ENCODE results near the gene RNF13.
"Not testable (repeated sequence)": the region's sequence is repeated elsewhere in the genome, so short reads cannot be mapped to it uniquely, and the experiment has no call there.

The RNF13 gene

DNA sequence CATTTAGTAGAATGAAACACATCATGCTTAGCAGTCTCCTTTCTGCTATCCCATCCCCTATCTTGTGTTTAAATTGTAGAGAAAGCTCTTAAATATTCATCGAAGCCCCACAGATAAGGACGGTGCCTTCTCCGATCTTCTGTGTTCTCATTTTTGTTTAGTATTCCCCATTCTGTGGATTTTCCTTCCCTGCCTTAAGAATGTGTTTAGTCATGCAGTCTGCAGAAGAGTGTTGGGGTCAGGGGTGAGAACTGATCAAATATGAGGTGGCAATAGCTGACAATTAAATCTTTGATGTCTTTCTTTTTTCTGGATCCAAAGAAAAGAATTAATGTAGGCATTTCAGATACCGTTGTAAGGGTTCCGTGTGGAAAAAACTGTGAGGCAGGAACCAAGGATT is 11.4 kb upstream of the RNF13 start:
- no peak for DNase-seq

DNA sequence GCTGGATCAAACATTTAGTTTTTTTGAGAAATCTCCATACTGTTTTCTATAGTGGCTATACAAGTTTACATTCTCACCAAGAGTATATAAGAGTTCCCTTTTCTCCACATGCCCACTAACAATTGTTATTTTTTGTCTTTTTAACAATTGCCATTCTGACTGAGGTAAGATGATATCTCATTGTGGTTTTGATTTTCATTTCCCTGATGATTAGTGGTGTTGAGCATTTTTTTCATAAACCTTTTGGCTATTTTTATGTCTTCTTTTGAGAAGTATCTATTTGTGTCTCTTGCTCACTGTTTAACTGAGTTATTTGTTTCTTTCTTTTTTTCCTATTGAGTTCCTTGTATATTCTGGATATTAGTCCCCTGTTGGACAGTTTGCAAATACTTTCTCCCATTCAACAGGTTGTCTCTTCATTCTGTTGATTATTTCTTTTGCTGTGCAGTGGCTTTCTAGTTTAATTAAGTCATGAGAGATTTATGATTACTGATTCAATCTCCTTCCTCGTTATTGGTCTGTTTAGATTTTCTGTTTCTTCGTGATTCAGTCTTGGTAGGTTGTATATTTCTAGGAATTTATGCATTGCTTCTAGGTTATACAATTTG is 6.7 kb upstream of the RNF13 start:
- DNase-seq: no peak

DNA sequence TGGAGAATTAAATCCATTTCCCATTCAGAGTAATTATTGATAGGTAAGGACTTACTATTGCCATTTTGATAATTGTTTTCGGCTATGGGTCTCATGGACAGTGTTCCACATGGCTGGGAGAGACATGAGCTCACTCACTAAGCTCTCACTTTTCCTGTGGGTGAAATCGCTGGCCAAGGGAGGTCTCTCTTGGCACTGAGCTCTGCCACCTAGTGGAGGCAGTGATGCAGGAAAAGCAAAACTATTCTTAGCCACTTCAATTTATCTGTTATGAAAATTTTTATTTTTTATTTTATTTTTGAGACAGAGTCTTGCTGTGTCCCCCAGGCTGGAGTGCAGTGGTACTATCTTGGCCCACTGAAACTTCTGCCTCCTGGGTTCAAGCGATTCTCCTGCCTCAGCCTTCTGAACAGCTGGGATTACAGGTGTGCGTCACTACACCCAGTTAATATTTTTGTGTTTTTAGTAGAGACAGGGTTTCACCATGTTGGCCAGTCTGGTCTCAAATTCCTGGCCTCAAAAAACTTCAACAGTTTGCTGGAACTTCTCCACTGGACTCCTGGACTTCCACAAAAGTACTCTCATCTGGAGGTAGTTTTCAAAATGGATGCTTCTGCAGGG is 4.7 kb upstream of the RNF13 start:
- peak; percentile 52 to 64 for DNase-seq

DNA sequence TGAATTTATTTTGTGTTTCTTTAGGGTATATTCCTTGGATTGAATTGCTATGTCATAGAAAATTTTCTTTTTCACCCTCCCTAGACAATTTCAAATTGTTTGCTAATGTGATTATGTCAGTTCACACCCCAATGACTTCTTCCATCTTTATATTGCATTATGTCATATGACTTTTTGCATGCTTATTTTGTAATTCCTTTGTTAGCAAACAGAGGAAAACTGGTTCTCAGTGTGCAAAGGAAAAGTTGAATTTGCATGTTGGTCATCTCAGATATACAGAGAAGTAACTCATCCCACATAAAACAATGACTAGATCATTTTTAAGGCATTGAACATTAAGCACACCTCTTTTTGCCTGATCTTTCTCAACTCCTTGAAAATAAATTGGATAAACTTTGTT is 3.3 kb upstream of the RNF13 start:
- DNase-seq: no peak

DNA sequence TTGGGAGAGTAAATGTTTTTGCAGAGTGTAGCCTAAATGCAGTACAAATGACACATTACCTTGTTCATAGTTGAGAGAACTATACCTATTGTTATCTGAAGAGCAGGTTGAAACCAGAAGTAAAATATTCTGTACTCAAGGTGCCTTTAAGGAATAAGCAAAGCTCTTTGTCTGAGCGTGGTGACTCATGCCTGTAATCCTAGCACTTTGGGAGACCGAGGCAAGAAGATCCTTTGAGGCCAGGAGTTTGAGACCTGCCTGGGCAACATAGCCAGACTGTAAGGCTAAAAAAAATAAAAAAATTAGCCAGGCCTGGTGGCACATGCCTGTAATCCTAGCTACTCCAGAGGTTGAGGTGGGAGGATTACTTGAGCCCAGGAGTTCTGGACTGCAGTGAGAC is 2.2 kb upstream of the RNF13 start:
- no peak for DNase-seq

DNA sequence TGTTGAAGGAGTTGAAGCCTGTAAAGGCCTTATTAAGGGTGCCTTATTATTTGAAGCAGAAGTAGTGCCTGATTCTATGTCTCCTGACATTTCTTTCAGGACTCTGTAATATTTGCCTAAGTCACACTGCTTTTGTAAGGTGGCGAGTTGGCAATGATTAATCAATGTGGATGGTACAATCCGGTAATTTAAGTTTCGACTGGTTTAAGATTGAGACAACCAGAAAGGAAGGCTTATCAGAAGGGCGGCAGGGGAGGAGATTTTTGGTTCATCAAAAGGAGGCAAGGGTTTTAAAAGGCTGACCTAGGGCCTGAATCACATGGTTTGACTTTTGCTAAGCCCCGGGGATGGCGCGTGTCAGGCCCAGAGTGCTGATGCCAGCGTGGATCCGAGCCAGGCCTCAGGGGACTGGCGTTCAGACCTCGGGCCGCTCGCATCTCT is 830 bp upstream of the RNF13 start:
- DNase-seq: no peak

DNA sequence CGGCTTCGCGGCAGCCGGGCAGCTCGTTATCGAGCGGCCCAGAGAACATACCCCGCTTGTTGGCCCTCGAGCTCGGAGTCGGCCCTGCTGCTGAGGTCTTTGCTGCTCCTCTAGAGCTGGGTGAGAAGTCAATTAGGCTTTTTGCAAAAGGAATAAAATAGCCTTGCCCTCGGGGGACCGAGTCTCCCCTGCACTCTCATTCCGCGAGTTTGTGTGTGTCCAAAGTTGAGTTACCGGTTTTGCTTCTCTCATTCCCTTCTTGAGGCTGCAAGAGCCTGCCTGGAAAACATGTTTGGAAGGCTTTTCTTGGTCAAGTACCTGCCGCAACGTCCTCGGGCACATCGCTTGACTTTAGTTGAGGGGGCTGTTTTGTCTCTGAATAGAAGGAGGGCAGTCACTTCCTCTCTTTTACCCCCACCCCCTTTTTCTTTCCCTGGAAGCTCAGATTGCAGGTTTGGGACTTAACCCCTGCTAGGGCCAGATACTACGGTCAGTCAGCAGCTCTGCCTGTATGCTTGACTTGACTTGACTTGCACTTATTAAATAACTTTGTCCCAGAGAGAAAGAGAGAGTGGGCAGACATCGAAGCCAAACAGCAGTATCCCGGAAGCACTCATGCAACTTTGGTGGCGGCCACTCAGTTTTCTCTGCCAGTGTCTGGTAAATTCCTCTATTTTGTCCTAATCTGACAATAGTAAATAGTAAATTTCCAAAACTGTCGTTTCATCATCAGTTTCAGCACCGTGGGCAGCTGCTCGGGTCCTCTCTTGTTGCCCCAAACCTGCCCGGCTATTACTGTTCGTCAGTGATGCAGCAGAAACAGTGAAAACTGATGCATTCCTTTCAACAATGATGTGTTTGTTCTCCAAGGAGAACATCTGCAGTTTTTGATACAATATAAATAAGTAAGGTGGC is 609 bp downstream of the RNF13 start:
- peak; percentile 6 to 15 for DNase-seq

DNA sequence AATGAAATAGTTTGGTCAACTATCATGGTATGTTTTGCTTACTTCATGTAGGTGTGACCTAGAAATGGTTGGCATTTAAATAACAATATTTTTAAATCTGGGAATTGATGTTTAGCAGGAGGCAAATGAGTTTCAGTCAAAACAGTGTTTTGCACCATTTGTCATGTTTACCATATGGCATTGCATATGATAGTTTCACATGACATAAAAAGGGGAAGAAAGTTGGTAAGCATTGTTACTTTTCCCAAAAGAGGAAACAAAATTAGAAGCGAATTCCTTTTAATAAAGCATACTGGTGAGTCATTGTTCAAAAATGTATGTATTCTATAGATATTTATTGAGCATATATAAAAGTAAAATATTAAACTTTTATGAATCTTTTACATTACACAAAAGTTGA is 2.3 kb downstream of the RNF13 start:
- no peak for DNase-seq

DNA sequence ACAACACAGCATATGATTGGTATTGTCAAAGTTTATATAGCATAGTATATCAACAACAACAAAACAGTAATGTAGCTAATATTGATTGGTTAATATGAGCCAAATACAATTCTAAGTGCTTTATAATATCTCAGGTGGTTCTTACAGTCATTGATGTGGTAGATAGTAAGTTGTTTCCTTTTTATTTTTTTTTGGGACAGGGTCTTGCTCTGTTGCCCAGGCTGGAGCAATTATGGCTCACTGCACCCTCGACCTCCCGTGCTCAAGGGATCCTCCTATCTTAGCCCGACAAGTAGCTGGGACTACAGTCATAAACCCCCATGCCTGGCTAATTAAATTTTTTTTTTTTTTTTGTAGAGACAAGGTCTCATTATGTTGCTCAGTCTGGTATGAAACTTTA is 2.7 kb downstream of the RNF13 start:
- no peak for DNase-seq

DNA sequence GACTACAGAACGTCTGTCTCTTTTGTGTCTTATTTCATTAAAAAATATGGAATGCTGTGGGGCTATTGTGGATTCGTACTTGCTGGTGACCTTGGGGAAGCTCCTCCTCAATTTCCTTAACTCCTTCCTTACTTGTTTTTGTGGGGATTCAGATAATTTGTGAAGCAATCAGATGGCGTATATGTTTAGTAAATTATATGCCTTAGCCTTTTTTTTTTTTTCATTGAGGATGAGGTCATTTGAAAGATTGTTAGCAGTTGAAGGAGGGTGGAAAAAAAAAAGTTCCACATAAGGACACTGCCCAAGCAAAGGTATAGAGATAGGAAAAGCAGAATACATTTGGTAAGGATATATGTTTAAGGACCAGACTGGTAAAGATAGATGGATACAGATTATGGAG is 3.3 kb downstream of the RNF13 start:
- no peak for DNase-seq

DNA sequence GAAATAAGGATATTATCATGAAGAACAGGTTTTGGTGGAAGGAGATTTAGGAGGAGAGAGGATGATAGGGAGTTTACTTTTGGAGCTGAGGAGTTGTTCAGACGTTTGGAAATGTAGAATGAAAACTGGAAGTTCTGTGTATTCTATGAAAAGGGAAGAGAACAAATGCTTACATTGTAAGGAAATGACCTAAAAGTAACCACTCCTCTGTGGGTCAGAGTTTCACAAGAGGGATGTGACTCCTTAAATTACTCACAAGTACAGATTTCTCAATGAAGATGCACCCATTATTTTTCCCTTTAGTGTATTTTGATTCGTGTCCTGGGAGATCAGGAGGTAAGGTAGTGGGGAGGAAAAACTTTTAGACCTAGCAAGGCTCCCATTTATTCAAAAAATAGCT is 4.0 kb downstream of the RNF13 start:
- no peak for DNase-seq

DNA sequence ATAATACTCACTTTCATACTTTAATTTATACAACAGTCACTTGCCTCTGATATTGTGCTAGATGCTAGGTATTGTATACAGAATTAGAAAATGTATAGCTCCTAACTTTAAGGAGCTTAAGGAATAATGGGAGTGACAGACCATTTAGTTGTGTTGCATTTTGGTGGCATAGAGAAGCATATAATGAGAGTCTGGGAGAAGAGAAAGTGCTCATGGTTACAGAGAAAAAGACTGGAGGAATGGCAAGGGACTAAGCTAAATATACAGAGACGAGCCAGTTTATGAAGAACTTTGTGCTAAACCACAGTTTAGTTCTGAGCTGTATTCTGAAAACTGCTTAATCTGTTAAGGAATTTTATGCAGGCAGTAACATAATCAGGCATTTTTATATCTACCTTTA is 6.4 kb downstream of the RNF13 start:
- DNase-seq: no peak

DNA sequence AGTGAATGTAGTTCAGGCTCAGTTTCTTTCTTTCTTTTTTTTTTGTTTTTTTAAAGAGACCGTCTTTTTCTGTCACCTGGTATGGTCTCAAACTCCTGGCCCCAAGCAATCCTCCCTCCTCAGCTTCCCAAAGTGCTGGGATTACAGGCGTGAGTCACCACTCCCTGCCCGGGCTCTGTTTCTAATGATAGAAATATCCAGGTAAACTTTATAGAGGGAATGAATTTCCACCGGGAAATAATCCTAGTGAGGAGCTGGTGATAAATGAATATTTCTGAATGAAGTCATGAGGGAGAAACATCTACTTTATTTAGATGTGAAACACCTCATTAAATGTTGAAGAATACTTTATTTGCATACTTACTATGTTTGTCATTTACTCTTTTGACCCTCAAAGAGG is 7.2 kb downstream of the RNF13 start:
- DNase-seq: no peak

DNA sequence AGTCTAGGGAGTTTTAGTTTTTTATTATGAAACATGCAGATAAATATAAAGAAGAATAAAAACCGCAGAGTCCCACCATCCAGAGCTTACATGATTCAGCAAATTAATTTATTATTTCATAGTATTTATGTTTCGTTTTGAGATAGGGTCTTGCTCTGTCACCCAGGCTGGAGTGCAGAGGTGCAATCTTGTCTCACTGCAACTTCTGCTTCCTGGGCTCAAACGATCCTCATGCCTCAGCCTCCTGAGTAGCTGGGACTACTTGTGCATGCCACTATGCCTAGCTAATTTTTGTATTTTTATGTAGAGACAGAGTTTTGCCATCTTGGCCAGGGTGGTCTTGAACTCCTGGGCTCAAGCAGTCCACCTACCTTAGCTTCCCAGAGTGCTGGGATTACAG is 13.6 kb downstream of the RNF13 start:
- DNase-seq: no peak

DNA sequence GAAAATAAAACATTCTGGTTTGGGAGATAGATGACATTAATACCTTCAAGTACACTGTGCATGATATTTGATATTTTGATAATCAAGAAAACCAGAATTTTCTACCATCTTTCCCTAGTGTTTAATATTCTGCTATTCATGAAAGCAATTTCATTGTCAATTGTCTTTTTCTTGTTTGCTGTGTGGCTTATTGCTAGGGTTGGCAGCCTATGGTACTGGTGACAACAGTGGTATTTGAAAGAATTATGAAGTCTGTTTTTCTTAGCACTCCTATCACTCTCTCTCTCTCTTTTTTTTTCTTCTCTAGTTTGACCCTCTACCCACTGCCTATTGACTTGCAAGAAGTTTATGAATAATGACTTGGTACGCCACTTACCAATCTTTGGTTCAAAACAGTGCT is 15.4 kb downstream of the RNF13 start:
- no peak for DNase-seq

DNA sequence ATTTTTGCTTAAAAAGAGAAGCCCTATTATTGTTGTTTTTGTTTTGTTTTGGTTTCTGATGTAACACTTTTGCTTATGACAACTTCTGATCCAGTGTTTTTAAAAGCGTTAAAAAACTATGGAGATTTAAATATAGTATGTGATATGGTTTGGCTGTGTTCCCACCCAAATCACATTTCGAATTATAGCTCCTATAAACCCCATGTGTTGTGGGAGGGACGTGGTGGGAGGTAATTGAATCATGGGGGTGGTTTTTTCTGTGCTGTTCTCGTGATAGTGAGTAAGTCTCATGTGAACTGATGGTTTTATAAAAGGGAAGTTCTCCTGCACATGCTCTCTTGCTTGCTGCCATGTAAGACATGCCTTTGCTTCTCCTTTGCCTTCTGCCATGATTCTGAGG is 16.6 kb downstream of the RNF13 start:
- DNase-seq: not testable (repeated sequence)

DNA sequence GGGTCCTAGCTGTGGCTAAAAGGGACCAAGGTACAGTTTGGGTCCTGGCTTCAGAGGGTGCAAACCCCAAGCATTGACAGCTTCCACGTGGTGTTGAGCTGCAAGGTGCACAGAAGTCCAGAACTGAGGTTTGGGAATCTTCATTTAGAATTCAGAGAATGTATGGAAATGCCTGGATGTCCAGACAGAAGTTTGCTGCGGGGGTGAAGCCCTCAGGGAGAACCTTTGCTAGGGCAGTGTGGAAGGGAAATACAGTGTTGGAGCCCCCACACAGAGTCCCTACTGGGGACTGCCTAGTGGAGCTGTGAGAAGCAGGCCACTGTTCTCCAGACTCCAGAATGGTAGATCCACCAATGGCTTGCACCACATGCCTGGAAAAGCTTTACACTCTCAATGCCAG is 17.9 kb downstream of the RNF13 start:
- DNase-seq: no peak

DNA sequence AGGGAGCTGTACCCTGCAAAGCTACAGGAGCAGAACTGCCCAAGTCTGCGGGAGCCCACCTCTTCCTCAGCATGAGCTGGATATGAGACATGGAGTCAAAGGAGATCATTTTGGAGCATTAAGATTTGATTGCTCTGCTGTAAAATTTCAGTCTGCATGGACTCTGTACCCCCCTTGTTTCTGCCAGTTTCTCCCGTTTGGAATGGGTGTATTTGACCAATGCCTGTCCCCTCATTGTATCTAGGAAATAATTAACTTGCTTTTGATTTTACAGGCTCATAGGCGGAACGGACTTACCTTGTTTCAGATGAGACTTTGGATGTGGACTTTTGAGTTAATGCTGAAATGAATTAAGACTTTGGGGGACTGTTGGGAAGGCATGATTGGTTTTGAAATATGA is 18.3 kb downstream of the RNF13 start:
- DNase-seq: no peak

DNA sequence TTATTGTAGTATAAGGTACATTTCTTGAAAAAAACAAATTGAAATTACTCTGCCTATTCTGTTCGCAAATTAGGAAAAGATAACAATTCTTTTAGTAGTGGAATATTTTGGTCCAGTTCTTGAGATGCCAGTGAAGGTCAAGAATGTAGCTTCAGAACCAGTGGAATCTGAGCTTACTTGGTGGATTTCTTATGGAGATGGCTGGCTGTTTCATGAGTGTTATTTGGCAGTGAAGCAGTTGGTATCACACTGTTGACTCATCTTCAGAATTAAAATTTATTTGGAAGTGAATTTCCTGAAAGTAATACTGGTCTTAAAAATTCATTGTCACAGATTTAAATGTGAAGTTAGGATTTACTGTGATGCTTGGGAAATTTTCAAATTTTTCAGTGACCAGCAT is 19.1 kb downstream of the RNF13 start:
- no peak for DNase-seq

DNA sequence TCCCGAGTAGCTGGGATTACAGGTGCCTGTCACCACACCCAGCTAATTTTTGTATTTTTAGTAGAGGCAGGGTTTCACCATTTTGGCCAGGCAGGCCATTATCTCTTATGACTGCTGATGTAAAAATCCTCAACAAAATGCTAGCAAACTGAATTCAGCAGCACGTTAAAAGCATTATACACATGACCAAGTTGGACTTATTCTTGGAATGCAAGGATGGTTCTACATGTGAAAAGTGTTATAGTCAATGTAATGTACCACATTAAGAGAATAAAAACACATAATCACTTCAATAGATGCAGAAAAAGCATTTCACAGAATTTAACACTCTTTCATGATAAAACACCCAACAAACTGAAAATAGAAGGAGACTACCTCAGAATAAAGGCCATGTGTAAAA is 20.2 kb downstream of the RNF13 start:
- DNase-seq: no peak

DNA sequence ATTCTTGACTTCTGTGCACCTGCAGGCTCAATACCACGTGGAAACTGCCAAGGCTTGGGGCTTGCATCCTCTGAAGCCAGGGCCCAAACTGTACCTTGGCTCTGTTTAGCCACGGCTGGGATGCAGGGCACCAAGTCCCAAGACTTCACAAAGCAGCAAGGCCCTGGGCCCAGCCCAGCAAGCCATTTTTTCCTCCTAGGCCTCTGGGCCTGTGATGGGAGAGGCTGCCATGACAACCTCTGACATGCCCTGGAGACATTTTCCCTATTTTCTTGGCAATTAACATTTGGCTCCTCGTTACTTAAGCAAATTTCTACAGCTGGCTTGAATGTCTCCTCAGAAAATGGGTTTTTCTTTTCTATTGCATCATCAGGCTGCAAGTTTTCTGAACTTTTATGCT is 25.5 kb downstream of the RNF13 start:
- DNase-seq: not testable (repeated sequence)

DNA sequence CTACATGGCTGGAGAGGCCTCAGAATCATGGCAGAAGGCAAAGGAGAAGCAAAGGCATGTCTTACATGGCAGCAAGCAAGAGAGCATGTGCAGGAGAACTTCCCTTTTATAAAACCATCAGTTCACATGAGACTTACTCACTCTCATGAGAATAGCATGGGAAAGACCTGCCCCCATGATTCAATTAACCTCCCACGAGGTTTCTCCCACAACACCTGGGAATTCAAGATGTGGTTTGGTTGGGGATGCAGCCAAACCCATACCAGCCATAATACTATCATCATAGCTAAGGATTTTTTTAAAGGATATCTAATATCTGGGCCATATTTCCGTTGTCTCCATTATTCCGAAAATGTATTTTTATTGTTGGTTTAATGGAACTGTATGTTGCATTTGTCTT is 26.5 kb downstream of the RNF13 start:
- DNase-seq: not testable (repeated sequence)

DNA sequence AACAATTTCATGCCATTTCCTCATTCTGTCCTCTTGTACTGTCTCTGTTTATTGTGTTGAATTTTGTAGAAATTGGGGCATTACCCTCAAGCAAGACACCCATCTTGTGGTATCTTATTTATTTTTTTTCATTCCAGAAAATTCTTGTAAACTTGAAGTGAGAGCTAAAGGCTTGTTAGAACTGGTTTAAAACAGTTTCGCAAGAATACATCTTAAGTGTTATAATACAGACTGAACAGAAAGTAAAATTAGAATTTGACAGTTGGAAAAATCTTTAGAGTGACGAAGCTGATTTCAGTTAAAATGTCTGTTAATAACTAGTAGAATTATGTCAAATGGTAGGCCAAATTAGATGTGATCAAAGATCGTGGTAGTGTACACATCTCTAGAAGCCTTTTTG is 26.9 kb downstream of the RNF13 start:
- no peak for DNase-seq

DNA sequence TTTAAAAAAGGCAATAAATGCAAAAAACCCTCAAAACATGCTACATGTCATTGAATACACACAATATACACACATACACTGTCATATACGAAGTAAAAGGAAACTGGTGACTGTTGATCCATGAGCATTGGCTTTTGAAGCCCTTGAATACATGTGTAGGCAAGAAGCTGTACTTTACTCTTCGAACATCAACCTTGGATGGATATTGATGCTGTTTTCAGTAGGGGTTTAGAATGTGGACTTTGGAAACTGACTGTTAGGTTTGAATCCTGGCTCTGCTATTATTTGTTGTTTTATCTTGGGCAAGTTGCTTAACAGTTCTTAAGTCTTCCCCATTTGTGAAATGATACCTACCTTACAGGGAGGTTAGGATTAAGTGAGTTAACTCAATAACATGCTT is 30.5 kb downstream of the RNF13 start:
- no peak for DNase-seq

Data from activated CD4-positive, alpha-beta T cell treated with anti-CD3 and anti-CD28 coated beads, Interleukin-2, amount 50 U/mL, for 48 hours (primary cell).